ENCODE measurements around the gene AP2S1.
"Not testable (repeated sequence)": the region's sequence is repeated elsewhere in the genome, so short reads cannot be mapped to it uniquely, and the experiment has no call there.

AP2S1 gene

GRCh38 chr19:46821512-46822409 lies 28.9 kb downstream of the AP2S1 start:
- Mint-ChIP-seq H3K27me3 (ENCODE audit: low read depth) (no peaks in the 10 kb centered on the region), H3K4me3 (peak overlapping the region; percentile 54), H3K27ac (peak overlapping the region; percentile 78), H3K4me1 (ENCODE audit: low read depth) (peaks cover 36% of the 10 kb centered on the region), H3K36me3 (ENCODE audit: low read depth) (no peaks in the 10 kb centered on the region), H3K9me3 (no peaks in the 10 kb centered on the region)
- DNase-seq (ENCODE audit: low spot score), result peak; percentile 39

GRCh38 chr19:46818812-46819211 lies 31.8 kb downstream of the AP2S1 start:
- Mint-ChIP-seq H3K4me3 (no peak overlapping the region), H3K9me3 (no peaks in the 10 kb centered on the region), H3K27ac (no peak overlapping the region), H3K36me3 (ENCODE audit: low read depth) (no peaks in the 10 kb centered on the region), H3K27me3 (ENCODE audit: low read depth) (peaks cover 4% of the 10 kb centered on the region), H3K4me1 (ENCODE audit: low read depth) (peaks cover 32% of the 10 kb centered on the region)
- DNase-seq (ENCODE audit: low spot score), result no peak

- H3K27me3 Mint-ChIP-seq (ENCODE audit: low read depth), result peaks cover 6% of the 10 kb centered on the region
- H3K9me3 Mint-ChIP-seq, result no peaks in the 10 kb centered on the region
- no peaks in the 10 kb centered on the region for H3K36me3 Mint-ChIP-seq (ENCODE audit: low read depth)
- H3K27ac Mint-ChIP-seq, result no peak overlapping the region
- no peak overlapping the region for H3K4me3 Mint-ChIP-seq
- DNase-seq (ENCODE audit: low spot score), result no peak
- H3K4me1 Mint-ChIP-seq (ENCODE audit: low read depth), result peaks cover 17% of the 10 kb centered on the region
Measured at GRCh38 chr19:46815833-46816627, 34.6 kb downstream of the AP2S1 start.

- H3K27ac Mint-ChIP-seq, result no peak overlapping the region
- peaks cover 6% of the 10 kb centered on the region for H3K27me3 Mint-ChIP-seq (ENCODE audit: low read depth)
- no peaks in the 10 kb centered on the region for H3K9me3 Mint-ChIP-seq
- H3K4me1 Mint-ChIP-seq (ENCODE audit: low read depth), result peaks cover 1% of the 10 kb centered on the region
- no peak for DNase-seq (ENCODE audit: low spot score)
- H3K4me3 Mint-ChIP-seq, result no peak overlapping the region
- H3K36me3 Mint-ChIP-seq (ENCODE audit: low read depth), result no peaks in the 10 kb centered on the region
Measured at GRCh38 chr19:46813839-46814358, 36.7 kb downstream of the AP2S1 start.

GRCh38 chr19:46812977-46813838 lies 37.4 kb downstream of the AP2S1 start:
- no peak for DNase-seq (ENCODE audit: low spot score)
- H3K36me3 Mint-ChIP-seq (ENCODE audit: low read depth), result no peaks in the 10 kb centered on the region
- H3K4me1 Mint-ChIP-seq (ENCODE audit: low read depth), result no peaks in the 10 kb centered on the region
- peaks cover 6% of the 10 kb centered on the region for H3K27me3 Mint-ChIP-seq (ENCODE audit: low read depth)
- H3K9me3 Mint-ChIP-seq, result no peaks in the 10 kb centered on the region
- H3K27ac Mint-ChIP-seq, result no peak overlapping the region
- no peak overlapping the region for H3K4me3 Mint-ChIP-seq

GRCh38 chr19:46809534-46810272 lies 40.9 kb downstream of the AP2S1 start:
- Mint-ChIP-seq H3K27me3 (ENCODE audit: low read depth) (peaks cover 2% of the 10 kb centered on the region), H3K9me3 (no peaks in the 10 kb centered on the region), H3K4me3 (no peak overlapping the region), H3K36me3 (ENCODE audit: low read depth) (no peaks in the 10 kb centered on the region), H3K4me1 (ENCODE audit: low read depth) (no peaks in the 10 kb centered on the region), H3K27ac (no peak overlapping the region)
- DNase-seq (ENCODE audit: low spot score), result no peak

GRCh38 chr19:46806656-46807055 lies 44.0 kb downstream of the AP2S1 start:
- Mint-ChIP-seq H3K27me3 (ENCODE audit: low read depth) (no peaks in the 10 kb centered on the region), H3K9me3 (no peaks in the 10 kb centered on the region), H3K4me1 (ENCODE audit: low read depth) (no peaks in the 10 kb centered on the region), H3K4me3 (no peak overlapping the region), H3K27ac (no peak overlapping the region), H3K36me3 (ENCODE audit: low read depth) (no peaks in the 10 kb centered on the region)
- no peak for DNase-seq (ENCODE audit: low spot score)

GRCh38 chr19:46804432-46804831 lies 46.2 kb downstream of the AP2S1 start:
- H3K4me1 Mint-ChIP-seq (ENCODE audit: low read depth); H3K27me3 Mint-ChIP-seq (ENCODE audit: low read depth); H3K9me3 Mint-ChIP-seq; H3K36me3 Mint-ChIP-seq (ENCODE audit: low read depth); H3K27ac Mint-ChIP-seq; H3K4me3 Mint-ChIP-seq; DNase-seq (ENCODE audit: low spot score): not testable (repeated sequence)

- Mint-ChIP-seq H3K4me3 (no peak overlapping the region), H3K9me3 (no peaks in the 10 kb centered on the region), H3K36me3 (ENCODE audit: low read depth) (no peaks in the 10 kb centered on the region), H3K4me1 (ENCODE audit: low read depth) (no peaks in the 10 kb centered on the region), H3K27me3 (ENCODE audit: low read depth) (no peaks in the 10 kb centered on the region), H3K27ac (no peak overlapping the region)
- DNase-seq (ENCODE audit: low spot score), result no peak
Measured at GRCh38 chr19:46803555-46803954, 47.1 kb downstream of the AP2S1 start.

GRCh38 chr19:46802152-46802551 lies 48.5 kb downstream of the AP2S1 start:
- Mint-ChIP-seq H3K27me3 (ENCODE audit: low read depth) (no peaks in the 10 kb centered on the region), H3K27ac (no peak overlapping the region), H3K36me3 (ENCODE audit: low read depth) (no peaks in the 10 kb centered on the region), H3K9me3 (no peaks in the 10 kb centered on the region), H3K4me3 (no peak overlapping the region), H3K4me1 (ENCODE audit: low read depth) (no peaks in the 10 kb centered on the region)
- no peak for DNase-seq (ENCODE audit: low spot score)

GRCh38 chr19:46798713-46799112 lies 51.9 kb downstream of the AP2S1 start:
- Mint-ChIP-seq H3K27ac (no peak overlapping the region), H3K4me3 (no peak overlapping the region), H3K27me3 (ENCODE audit: low read depth) (no peaks in the 10 kb centered on the region), H3K4me1 (ENCODE audit: low read depth) (no peaks in the 10 kb centered on the region), H3K9me3 (no peaks in the 10 kb centered on the region), H3K36me3 (ENCODE audit: low read depth) (no peaks in the 10 kb centered on the region)
- no peak for DNase-seq (ENCODE audit: low spot score)

GRCh38 chr19:46797881-46798280 lies 52.8 kb downstream of the AP2S1 start:
- Mint-ChIP-seq H3K27ac (no peak overlapping the region), H3K4me3 (no peak overlapping the region), H3K4me1 (ENCODE audit: low read depth) (no peaks in the 10 kb centered on the region), H3K9me3 (no peaks in the 10 kb centered on the region), H3K27me3 (ENCODE audit: low read depth) (no peaks in the 10 kb centered on the region), H3K36me3 (ENCODE audit: low read depth) (no peaks in the 10 kb centered on the region)
- no peak for DNase-seq (ENCODE audit: low spot score)

GRCh38 chr19:46791944-46792343 lies 58.7 kb downstream of the AP2S1 start:
- Mint-ChIP-seq H3K9me3 (no peaks in the 10 kb centered on the region), H3K4me1 (ENCODE audit: low read depth) (peaks cover 21% of the 10 kb centered on the region), H3K4me3 (peak overlapping the region; percentile 47), H3K27ac (peak overlapping the region; percentile 87), H3K36me3 (ENCODE audit: low read depth) (peaks cover 2% of the 10 kb centered on the region), H3K27me3 (ENCODE audit: low read depth) (peaks cover 2% of the 10 kb centered on the region)
- DNase-seq (ENCODE audit: low spot score), result peak; percentile 53
